K562 (cell line): ENCODE results near the gene PITHD1. TPM values are rescaled to one million over a fixed set of nuclear protein-coding genes. Genes with fewer than 3 reads are reported as not detected.

Experiments used
- BRCA1 ChIP-seq, 2 experiments: fragments of 450-650 bp in 1 of 2; sonication (generic) in 1 of 2; formaldehyde crosslinking in 1 of 2; IDR thresholded peaks; 2 replicates each; pipeline versions ENCODE4 v1.5.0 to v1.6.1; 2017 to 2020; ENCODE audit warnings: mild to moderate bottlenecking in 1 of 2, missing genetic modification reagents in 1 of 2
- GATAD2B ChIP-seq: fragments of 450-650 bp; IDR thresholded peaks from 2 replicates; pipeline ENCODE4 v1.6.1; 2017; ENCODE audit warnings: mild to moderate bottlenecking, borderline replicate concordance
- MGA ChIP-seq: fragments of 450-650 bp; IDR thresholded peaks from 2 replicates; pipeline ENCODE4 v1.6.1; 2016; ENCODE audit warnings: mild to moderate bottlenecking, moderate library complexity
- PHB2 ChIP-seq: fragments of 450-650 bp; IDR thresholded peaks from 2 replicates; pipeline ENCODE4 v1.6.1; 2017; ENCODE audit warnings: low read depth
- POLR2AphosphoS5 ChIP-seq: IDR thresholded peaks from 2 replicates; pipeline ENCODE4 v1.6.1; 2011; ENCODE audit warnings: mild to moderate bottlenecking, low read depth, low read length, moderate library complexity; ENCODE audit not compliant: control insufficient read depth, insufficient read depth
- SIN3A ChIP-seq, 2 experiments: fragments of 150-350 bp in 1 of 2; IDR thresholded peaks; 2 replicates each; pipeline ENCODE4 v1.6.1; 2011 to 2016; ENCODE audit warnings: borderline replicate concordance in 2 of 2, low read depth in 2 of 2, low read length in 2 of 2, mild to moderate bottlenecking in 2 of 2, moderate library complexity in 2 of 2; ENCODE audit not compliant: control insufficient read depth in 1 of 2
- THAP7 ChIP-seq: fragments of 250-450 bp; sonication (Bioruptor Pico); IDR thresholded peaks from 2 replicates; pipeline ENCODE4 v1.5.0; 2021
- YY1 ChIP-seq, 3 experiments: IDR thresholded peaks; 2 replicates each; pipeline ENCODE4 v1.6.1; 2011; ENCODE audit warnings: low read length in 2 of 3, mild to moderate bottlenecking in 2 of 3, moderate library complexity in 2 of 3, borderline replicate concordance in 1 of 3, control low read depth in 1 of 3, low read depth in 1 of 3; ENCODE audit not compliant: insufficient read depth in 3 of 3, insufficient replicate concordance in 2 of 3, control insufficient read depth in 1 of 3, insufficient read length in 1 of 3; ENCODE audit errors: extremely low read depth in 1 of 3
- ZBED1 ChIP-seq: IDR thresholded peaks from 2 replicates; pipeline ENCODE4 v1.6.1; 2014
- ZBTB2 ChIP-seq: fragments of 450-650 bp; IDR thresholded peaks from 2 replicates; pipeline ENCODE4 v1.6.1; 2016; ENCODE audit warnings: antibody characterized with exemption
- ZBTB7A ChIP-seq: IDR thresholded peaks from 2 replicates; pipeline ENCODE4 v1.6.1; 2011; ENCODE audit warnings: low read depth, mild to moderate bottlenecking, low read length, moderate library complexity, borderline replicate concordance; ENCODE audit not compliant: control insufficient read depth
- polyA plus RNA-seq, 8 experiments: library from polyadenylated mRNA; depleted of rRNA in 4 of 8; stranded (reverse) in 5 of 8; unstranded in 3 of 8; fragments of >200 nt; fragmentation: Nextera tagmentation in 2 of 8; fragmentation: Illumina TruSeq in 1 of 8; extraction: Ambion mirVana in 2 of 8; extraction: Trizol in 1 of 8; gene quantifications; 2 replicates each; pipeline versions ENCODE4 v1.2.1 to v1.2.3, GENCODE V29; 2011 to 2014; ENCODE audit warnings: inconsistent platforms in 1 of 8, missing spikeins in 1 of 8
- total RNA-seq, 7 experiments: library from RNA; depleted of rRNA in 6 of 7; stranded (reverse); fragments of >200 nt in 6 of 7; fragmentation: Illumina TruSeq in 2 of 7; extraction: Trizol in 2 of 7; gene quantifications; 2 replicates each; pipeline versions ENCODE4 v1.2.1 to v1.2.3, GENCODE V29; 2011 to 2021; ENCODE audit warnings: low replicate concordance in 1 of 7

PITHD1 gene
- total and polyA plus RNA-seq, 9 of the 15 experiments (the other 6 are each of a cell fraction or from before 2014, with no cell fraction given), result 46.5 to 175 (median 149) TPM

GRCh38 chr1:23790696-23791515 lies 12.7 kb downstream of the PITHD1 start, which contains the start of gene LYPLA2 (continued):
- TF ChIP-seq MGA (peak; percentile 51), THAP7 (peak; percentile 77; the same call in 1 of the 2 replicates), BRCA1 (IDR thresholded peaks at IDR 0.05) (no peak), BRCA1 (CRISPR knock-in tag; IDR thresholded peaks at IDR 0.05) (0 out of 2 replicates have a peak, but pooled peaks have one; percentile 80), YY1 (IDR thresholded peaks at IDR 0.05; ENCODE audit: borderline replicate concordance in 1 of 3, control insufficient read depth in 1 of 3, extremely low read depth in 1 of 3, insufficient read depth in 3 of 3, insufficient read length in 1 of 3, insufficient replicate concordance in 2 of 3, low read depth in 1 of 3, low read length in 2 of 3) (peak; percentile 80 to 99 (median 98)), GATAD2B (peak; percentile 73; the same call in 1 of the 2 replicates), POLR2AphosphoS5 (no peak; the same call in 1 of the 2 replicates), SIN3A (IDR thresholded peaks at IDR 0.05; ENCODE audit: borderline replicate concordance in 2 of 2, control insufficient read depth in 1 of 2, low read depth in 2 of 2, low read length in 2 of 2) (peak; percentile 82 to 84; a peak in 2 of 4 replicates), PHB2 (no peak), ZBTB2 (no peak), ZBED1 (0 out of 2 replicates have a peak, but pooled peaks have one; percentile 73), ZBTB7A (peak; percentile 46; the same call in 1 of the 2 replicates)
